ENCODE measurements around the gene TGFBR2. TPM values are rescaled to one million over a fixed set of nuclear protein-coding genes. Genes with fewer than 3 reads are reported as not detected.
A peak's percentile ranks its signal among the peaks of the same experiment; 100 is the strongest.

Gene TGFBR2
- total and polyA plus RNA-seq, 2 of the 13 experiments (the other 11 are each of a cell fraction or from before 2014, with no cell fraction given) = 82.2 to 187 TPM

- TF ChIP-seq, protein P1, sequence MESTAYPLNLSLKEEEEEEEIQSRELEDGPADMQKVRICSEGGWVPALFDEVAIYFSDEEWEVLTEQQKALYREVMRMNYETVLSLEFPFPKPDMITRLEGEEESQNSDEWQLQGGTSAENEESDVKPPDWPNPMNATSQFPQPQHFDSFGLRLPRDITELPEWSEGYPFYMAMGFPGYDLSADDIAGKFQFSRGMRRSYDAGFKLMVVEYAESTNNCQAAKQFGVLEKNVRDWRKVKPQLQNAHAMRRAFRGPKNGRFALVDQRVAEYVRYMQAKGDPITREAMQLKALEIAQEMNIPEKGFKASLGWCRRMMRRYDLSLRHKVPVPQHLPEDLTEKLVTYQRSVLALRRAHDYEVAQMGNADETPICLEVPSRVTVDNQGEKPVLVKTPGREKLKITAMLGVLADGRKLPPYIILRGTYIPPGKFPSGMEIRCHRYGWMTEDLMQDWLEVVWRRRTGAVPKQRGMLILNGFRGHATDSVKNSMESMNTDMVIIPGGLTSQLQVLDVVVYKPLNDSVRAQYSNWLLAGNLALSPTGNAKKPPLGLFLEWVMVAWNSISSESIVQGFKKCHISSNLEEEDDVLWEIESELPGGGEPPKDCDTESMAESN (CRISPR knock-in tag; conservative IDR thresholded peaks at IDR 0.05) = no peak; the same call in 1 of the 2 replicates
- TF ChIP-seq ZKSCAN1 (IDR thresholded peaks at IDR 0.05; ENCODE audit: low read length) = no peak
- TF ChIP-seq, protein P2, sequence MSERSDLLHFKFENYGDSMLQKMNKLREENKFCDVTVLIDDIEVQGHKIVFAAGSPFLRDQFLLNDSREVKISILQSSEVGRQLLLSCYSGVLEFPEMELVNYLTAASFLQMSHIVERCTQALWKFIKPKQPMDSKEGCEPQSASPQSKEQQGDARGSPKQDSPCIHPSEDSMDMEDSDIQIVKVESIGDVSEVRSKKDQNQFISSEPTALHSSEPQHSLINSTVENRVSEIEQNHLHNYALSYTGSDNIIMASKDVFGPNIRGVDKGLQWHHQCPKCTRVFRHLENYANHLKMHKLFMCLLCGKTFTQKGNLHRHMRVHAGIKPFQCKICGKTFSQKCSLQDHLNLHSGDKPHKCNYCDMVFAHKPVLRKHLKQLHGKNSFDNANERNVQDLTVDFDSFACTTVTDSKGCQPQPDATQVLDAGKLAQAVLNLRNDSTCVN (CRISPR knock-in tag; IDR thresholded peaks at IDR 0.05; ENCODE audit: borderline replicate concordance) = peak; percentile 72; the same call in 1 of the 2 replicates
- no peak for TF ChIP-seq RFXAP (CRISPR knock-in tag; IDR thresholded peaks at IDR 0.05; ENCODE audit: borderline replicate concordance)
- TF ChIP-seq, protein P3, sequence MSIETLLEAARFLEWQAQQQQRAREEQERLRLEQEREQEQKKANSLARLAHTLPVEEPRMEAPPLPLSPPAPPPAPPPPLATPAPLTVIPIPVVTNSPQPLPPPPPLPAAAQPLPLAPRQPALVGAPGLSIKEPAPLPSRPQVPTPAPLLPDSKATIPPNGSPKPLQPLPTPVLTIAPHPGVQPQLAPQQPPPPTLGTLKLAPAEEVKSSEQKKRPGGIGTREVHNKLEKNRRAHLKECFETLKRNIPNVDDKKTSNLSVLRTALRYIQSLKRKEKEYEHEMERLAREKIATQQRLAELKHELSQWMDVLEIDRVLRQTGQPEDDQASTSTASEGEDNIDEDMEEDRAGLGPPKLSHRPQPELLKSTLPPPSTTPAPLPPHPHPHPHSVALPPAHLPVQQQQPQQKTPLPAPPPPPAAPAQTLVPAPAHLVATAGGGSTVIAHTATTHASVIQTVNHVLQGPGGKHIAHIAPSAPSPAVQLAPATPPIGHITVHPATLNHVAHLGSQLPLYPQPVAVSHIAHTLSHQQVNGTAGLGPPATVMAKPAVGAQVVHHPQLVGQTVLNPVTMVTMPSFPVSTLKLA (IDR thresholded peaks at IDR 0.05) = peak; percentile 76
- TF ChIP-seq ZNF570 (CRISPR knock-in tag; IDR thresholded peaks at IDR 0.05; ENCODE audit: borderline replicate concordance) = 0 out of 2 replicates have a peak, but pooled peaks have one; percentile 31
- no peak for TF ChIP-seq IRF1 (CRISPR knock-in tag; IDR thresholded peaks at IDR 0.05; ENCODE audit: low read depth)
- TF ChIP-seq NR2F2 (IDR thresholded peaks at IDR 0.05; ENCODE audit: borderline replicate concordance, low read depth) = peak; percentile 66; the same call in 1 of the 2 replicates
- TF ChIP-seq, protein P4, sequence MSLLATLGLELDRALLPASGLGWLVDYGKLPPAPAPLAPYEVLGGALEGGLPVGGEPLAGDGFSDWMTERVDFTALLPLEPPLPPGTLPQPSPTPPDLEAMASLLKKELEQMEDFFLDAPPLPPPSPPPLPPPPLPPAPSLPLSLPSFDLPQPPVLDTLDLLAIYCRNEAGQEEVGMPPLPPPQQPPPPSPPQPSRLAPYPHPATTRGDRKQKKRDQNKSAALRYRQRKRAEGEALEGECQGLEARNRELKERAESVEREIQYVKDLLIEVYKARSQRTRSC (CRISPR knock-in tag; IDR thresholded peaks at IDR 0.05; ENCODE audit: low read depth) = no peak
- TF ChIP-seq ZNF777 (CRISPR knock-in tag; IDR thresholded peaks at IDR 0.05) = peak; percentile 63
- TF ChIP-seq, protein P5, sequence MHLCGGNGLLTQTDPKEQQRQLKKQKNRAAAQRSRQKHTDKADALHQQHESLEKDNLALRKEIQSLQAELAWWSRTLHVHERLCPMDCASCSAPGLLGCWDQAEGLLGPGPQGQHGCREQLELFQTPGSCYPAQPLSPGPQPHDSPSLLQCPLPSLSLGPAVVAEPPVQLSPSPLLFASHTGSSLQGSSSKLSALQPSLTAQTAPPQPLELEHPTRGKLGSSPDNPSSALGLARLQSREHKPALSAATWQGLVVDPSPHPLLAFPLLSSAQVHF (CRISPR knock-in tag; IDR thresholded peaks at IDR 0.05) = 0 out of 2 replicates have a peak, but pooled peaks have one; percentile 38
- no peak for TF ChIP-seq LCORL (IDR thresholded peaks at IDR 0.05)
- peak; percentile 72 for TF ChIP-seq LCORL (CRISPR knock-in tag; IDR thresholded peaks at IDR 0.05)
- peak; percentile 85; the same call in 1 of the 2 replicates for TF ChIP-seq ZSCAN9 (CRISPR knock-in tag; IDR thresholded peaks at IDR 0.05; ENCODE audit: borderline replicate concordance)
- peak; percentile 87 for TF ChIP-seq SOX5 (CRISPR knock-in tag; IDR thresholded peaks at IDR 0.05; ENCODE audit: borderline replicate concordance)
- no peak for TF ChIP-seq CCAR2 (optimal IDR thresholded peaks at IDR 0.05; ENCODE audit: low read depth, low read length)
- TF ChIP-seq MIER3 (CRISPR knock-in tag; IDR thresholded peaks at IDR 0.05; ENCODE audit: borderline replicate concordance) = peak; percentile 84
- 0 out of 2 replicates have a peak, but pooled peaks have one; percentile 47 for TF ChIP-seq ZNF607 (CRISPR knock-in tag; IDR thresholded peaks at IDR 0.05; ENCODE audit: borderline replicate concordance)
- no peak for TF ChIP-seq ZNF30 (CRISPR knock-in tag; IDR thresholded peaks at IDR 0.05)
- 0 out of 2 replicates have a peak, but pooled peaks have one; percentile 55 for TF ChIP-seq ZSCAN31 (CRISPR knock-in tag; IDR thresholded peaks at IDR 0.05; ENCODE audit: low read depth)
- TF ChIP-seq ZBTB46 (CRISPR knock-in tag; IDR thresholded peaks at IDR 0.05; ENCODE audit: borderline replicate concordance) = no peak
These were observed at the start of gene TGFBR2 (continued) for GRCh38 chr3:30606301-30607031.

Data from HepG2 (cell line).